GM19395 (cell line): ENCODE measurements around the gene CD70.
"Not testable (repeated sequence)": the region's sequence is repeated elsewhere in the genome, so short reads cannot be mapped to it uniquely, and the experiment has no call there.

Source experiments
- ATAC-seq: cut with Tn5 transposase; IDR thresholded peaks from one replicate; pipeline ENCODE4 v1.9.1; 2021; ENCODE audit warnings: mild to moderate bottlenecking, moderate library complexity; ENCODE audit not compliant: unreplicated experiment

CD70 gene, protein sequence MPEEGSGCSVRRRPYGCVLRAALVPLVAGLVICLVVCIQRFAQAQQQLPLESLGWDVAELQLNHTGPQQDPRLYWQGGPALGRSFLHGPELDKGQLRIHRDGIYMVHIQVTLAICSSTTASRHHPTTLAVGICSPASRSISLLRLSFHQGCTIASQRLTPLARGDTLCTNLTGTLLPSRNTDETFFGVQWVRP

GRCh38 chr19:6590827-6591319 lies at the start of gene CD70:
TSS of gene CD70 (minus strand) at chr19:6591150. CDS start at chr19:6591002, 148 bp downstream.
- peak; percentile 41 for ATAC-seq

DNA sequence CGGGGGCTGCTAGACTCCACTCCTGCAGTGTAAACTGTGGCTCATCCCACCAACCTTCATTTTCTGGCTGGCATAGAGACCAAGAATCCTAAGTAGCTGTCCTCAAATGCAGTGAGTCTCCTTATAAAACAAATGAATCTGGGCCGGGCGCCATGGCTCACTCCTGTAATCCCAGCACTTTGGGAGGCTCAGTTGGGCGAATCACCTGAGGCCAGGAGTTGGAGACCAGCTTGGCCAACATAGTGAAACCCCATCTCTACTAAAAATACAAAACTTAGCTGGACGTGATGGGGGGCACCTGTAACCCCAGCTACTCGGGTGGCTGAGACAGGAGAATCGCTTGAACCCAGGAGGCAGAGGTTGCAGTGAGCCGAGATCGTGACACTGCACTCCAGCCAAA lies 49.4 kb upstream of the CD70 start:
- ATAC-seq, result not testable (repeated sequence)

DNA sequence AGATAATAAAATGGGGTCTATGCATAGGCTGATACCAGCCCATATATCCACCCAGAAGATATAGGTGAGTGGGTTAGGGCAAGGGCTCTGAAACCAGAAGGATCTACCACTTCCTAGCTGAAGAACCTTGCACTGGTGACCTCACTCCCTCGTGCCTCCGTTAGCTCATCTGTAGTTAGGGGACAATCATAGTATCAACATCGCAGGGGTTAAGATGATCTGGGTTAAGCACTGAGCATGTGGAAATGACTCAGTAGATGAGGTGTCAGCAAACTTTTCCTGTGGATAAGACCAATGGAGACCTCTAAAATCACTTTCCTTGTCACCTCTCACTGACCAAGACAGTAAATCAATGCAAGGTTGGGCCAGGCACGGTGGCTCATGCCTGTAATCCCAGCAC lies 48.5 kb upstream of the CD70 start:
- ATAC-seq, result no peak

DNA sequence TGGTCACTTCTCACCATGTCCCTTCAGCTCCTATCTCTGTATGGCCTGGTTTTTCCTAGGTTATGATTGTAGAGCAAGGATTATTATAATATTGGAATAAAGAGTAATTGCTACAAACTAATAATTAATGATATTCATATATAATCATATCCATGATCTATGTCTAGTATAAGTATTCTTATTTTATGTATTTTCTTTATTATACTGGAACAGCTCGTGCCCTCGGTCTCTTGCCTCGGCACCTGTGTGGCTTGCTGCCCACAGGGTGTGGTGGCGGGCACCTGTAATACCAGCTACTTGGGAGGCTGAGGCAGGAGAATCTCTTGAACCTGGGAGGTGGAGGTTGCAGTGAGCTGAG lies 42.5 kb upstream of the CD70 start:
- ATAC-seq, result not testable (repeated sequence)

- not testable (repeated sequence) for ATAC-seq
Measured at GRCh38 chr19:6632747-6633455, 42.0 kb upstream of the CD70 start.

GRCh38 chr19:6632002-6632621 lies 41.2 kb upstream of the CD70 start:
- no peak for ATAC-seq

DNA sequence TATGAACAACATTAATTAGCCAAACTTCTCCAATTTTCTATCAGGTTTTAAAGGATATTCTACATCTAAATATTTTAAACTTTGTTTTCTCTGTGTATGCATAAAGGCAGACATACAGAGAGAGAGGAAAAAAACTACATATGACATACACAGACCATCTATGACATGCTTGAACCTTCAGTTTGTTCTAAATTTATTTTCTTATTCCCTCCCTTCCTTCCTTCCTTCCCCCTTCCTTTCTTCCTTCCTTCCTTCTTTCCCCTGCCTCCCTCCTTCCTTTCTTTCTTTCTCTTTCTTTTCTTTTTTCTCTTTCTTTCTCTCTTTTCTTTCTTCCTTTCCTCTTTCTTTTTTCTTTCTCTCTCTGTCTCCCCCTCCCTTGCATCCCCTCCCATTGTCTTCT lies 35.8 kb upstream of the CD70 start:
- no peak for ATAC-seq

DNA sequence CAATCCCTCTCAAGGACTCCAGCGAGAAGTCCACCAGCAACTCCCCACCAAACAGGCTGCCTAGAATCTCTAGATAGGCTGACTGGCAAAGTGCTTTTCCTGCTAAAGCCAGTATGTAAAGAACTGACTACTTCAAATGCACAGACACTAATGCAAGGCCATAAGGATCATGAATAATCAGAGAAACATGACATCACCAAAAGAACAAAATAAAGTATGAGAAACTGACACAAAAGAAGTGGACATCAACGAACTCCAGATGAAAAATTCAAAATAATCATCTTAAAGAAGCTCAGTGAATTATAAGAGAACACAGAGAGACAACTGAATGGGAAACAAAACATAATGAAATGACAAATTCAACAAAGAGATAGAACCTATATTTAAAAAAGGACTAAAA lies 26.4 kb upstream of the CD70 start:
- ATAC-seq, result no peak

GRCh38 chr19:6616011-6616410 lies 25.1 kb upstream of the CD70 start:
- no peak for ATAC-seq

- no peak for ATAC-seq
Measured at GRCh38 chr19:6613711-6614110, 22.8 kb upstream of the CD70 start.

DNA sequence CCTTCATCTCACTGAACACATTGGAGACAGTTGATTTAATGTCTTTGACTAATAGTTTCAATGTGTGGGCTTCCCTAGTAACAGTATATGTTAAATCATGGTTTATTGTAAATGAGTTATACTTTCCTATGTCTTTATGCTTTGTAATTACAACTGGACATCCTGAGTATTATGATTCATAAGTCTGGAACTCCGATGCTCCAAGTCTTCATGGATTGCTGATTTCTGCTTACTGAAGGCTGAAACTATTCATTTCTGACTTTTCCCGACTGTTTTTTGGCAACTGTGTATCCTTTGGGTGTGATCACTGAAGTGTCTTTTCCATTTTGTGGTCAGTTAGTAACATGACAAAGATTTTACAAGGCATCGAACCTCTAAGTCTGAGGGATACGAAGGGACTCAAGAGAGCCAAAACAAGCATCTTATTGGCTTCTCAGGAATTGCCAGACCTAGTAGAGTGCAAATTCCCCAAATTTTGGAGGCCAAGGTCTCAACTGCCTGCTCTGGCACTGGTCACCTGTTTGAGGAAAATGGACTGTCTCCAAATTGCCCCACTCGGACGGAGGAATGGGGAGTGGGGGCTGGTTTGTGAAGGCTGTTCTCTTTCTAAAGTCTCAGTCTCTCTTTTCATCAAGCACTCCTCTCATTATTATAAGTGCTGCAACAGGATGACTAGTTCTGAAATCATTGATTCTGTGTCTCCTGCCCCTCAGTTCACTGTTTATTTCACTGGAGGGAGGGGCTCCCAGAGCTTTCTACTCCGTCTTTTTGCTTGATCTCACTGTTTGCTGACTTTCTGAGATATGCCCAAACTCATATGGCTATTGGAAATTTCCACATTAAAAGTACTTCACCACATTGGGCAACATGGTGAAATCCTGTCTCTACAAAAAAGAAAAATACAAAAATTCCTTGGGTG lies 20.2 kb upstream of the CD70 start:
- no peak for ATAC-seq

GRCh38 chr19:6608940-6609339 lies 18.0 kb upstream of the CD70 start:
- ATAC-seq, result no peak

GRCh38 chr19:6608146-6608545 lies 17.2 kb upstream of the CD70 start:
- ATAC-seq, result not testable (repeated sequence)

DNA sequence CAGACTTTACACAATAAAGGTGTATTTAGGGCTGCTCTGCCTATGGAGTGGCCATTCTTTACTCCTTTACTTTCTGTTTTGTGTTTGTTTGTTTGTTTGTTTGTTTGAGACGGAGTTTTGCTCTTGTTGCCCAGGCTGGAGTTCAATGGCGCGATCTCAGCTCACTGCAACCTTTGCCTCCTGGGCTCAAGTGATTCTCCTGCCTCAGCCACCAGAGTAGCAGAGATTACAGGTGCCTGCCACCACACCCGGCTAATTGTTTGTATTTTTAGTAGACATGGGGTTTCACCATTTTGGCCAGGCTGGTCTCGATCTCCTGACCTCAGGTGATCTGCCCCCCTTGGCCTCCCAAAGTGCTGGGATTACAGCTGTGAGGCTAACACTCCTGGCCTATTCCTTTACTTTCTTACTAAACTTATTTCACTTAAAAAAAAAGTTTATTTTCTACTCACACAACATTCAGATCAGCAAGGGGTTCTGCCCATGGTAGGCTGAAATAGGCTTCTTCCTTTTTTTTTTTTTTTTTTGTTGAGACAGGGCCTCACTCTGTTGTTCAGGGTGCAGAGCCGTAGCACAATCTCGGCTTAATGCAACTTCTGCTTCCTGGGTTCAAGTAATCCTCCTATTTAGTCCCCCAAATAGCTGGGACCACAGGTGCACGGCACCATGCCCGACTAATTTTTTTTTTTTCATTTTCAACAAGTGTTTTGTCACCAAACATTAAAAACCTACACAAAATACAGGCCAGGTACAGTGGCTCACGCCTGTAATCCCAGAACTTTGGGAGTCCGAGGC lies 15.5 kb upstream of the CD70 start:
- ATAC-seq, result not testable (repeated sequence)

- ATAC-seq, result no peak
Measured at GRCh38 chr19:6604906-6605305, 14.0 kb upstream of the CD70 start.

GRCh38 chr19:6602729-6603114 lies 11.8 kb upstream of the CD70 start:
- ATAC-seq, result no peak

GRCh38 chr19:6601537-6602052 lies 10.6 kb upstream of the CD70 start:
- peak; percentile 76 for ATAC-seq

GRCh38 chr19:6600951-6601536 lies 10.1 kb upstream of the CD70 start:
- not testable (repeated sequence) for ATAC-seq

DNA sequence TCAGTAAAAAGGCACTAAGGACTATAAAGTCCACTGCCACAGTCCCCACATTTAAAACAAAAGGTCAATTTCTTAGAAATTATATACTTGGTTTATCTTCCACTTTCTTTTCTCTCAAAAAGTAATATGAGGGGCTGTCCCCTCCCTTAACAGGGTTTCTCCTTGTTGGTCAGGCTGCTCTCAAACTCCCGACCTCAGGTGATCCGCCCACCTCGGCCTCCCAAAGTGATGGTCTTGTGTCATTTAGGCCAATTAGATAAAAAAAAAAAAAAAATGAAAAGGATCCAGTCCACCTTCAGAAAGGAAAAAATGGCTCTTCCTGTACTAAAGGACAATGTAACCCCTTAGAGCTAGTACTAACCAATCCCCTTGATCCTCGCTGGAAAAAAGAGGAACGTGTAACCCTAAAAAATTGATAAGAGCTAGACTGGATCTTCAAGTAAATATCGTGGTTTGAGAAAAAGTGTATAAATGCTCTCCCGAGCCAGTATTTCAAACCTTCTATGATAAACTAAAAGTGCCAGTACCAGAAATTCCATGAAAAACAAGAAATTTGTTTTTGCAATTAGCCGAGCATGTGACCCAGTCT lies 9.0 kb upstream of the CD70 start:
- ATAC-seq, result no peak
